Endothelial cell of umbilical vein (primary cell): ENCODE data around the gene SOX8. TPM values are rescaled to one million over a fixed set of nuclear protein-coding genes. Genes with fewer than 3 reads are reported as not detected.

ENCODE experiments used
- BruUV-seq: library from RNA; stranded (reverse); fragments of 400-500 nt; replicated peaks from 2 replicates; lab custom pipeline; 2021; lab: Mats Ljungman, UMichigan
- CTCF ChIA-PET: fragments of 300-600, 350-600 bp; sonication (Branson Sonifier 250); formaldehyde crosslinking; loops from one replicate; lab custom pipeline; 2021; ENCODE audit warnings: antibody characterized with exemption, inconsistent platforms; lab: Charles Lee
- POLR2A ChIA-PET: fragments of 300-600, 350-600 bp; sonication (Branson Sonifier 250); formaldehyde crosslinking; loops from one replicate; lab custom pipeline; 2021; ENCODE audit warnings: antibody characterized with exemption, inconsistent platforms; lab: Charles Lee
- DNase-seq: peaks from one replicate; pipeline ENCODE4 v3.0.0-alpha.2; 2011; ENCODE audit warnings: low read depth, low spot score
- FAIRE-seq: peaks from 2 replicates; lab custom pipeline; 2011; peaks lifted over from hg19 to GRCh38; lab: Jason Lieb, UNC
- H2AFZ ChIP-seq: 2 replicates; pipeline ENCODE4 v1.6.0; 2012; ENCODE audit warnings: low read depth, low read length, control low read depth, inconsistent platforms
- H3K27ac ChIP-seq: 2 replicates; pipeline ENCODE4 v1.5.1; 2011; ENCODE audit warnings: low read depth, mild to moderate bottlenecking, control low read depth, low read length, moderate library complexity; ENCODE audit not compliant: insufficient read depth
- H3K27me3 ChIP-seq, 2 experiments: 2 replicates each; pipeline versions ENCODE4 v1.6.0 to v1.6.1; 2011; ENCODE audit warnings: low read length in 2 of 2, mixed read lengths in 1 of 2; ENCODE audit not compliant: control insufficient read depth in 2 of 2, insufficient read depth in 2 of 2
- H3K36me3 ChIP-seq, 2 experiments: 2 replicates in 1 of 2; 3 replicates in 1 of 2; pipeline ENCODE4 v1.5.1; 2011; ENCODE audit warnings: low read length in 2 of 2, mild to moderate bottlenecking in 1 of 2, moderate library complexity in 1 of 2; ENCODE audit not compliant: control insufficient read depth in 2 of 2, insufficient read depth in 2 of 2; ENCODE audit errors: extremely low read depth in 1 of 2
- H3K4me1 ChIP-seq: 3 replicates; pipeline ENCODE4 v1.5.1; 2011; ENCODE audit warnings: mild to moderate bottlenecking, low read length; ENCODE audit not compliant: control insufficient read depth, insufficient read depth; ENCODE audit errors: extremely low read depth
- H3K4me2 ChIP-seq: 2 replicates; pipeline ENCODE4 v1.6.1; 2011; ENCODE audit warnings: low read length, control low read depth, mixed read lengths; ENCODE audit not compliant: insufficient read depth
- H3K4me3 ChIP-seq, 3 experiments: fragments of 200-600 bp in 1 of 3; sonication (generic), shearing (Covaris generic) in 1 of 3; replicated peaks in 1 of 3; 2 replicates each; pipeline ENCODE4 v1.5.1; 2011 to 2016; ENCODE audit warnings: control low read depth in 3 of 3, low read length in 3 of 3, mild to moderate bottlenecking in 2 of 3, inconsistent platforms in 1 of 3, low read depth in 1 of 3, moderate library complexity in 1 of 3; ENCODE audit not compliant: insufficient read depth in 1 of 3
- H3K79me2 ChIP-seq: 2 replicates; pipeline ENCODE4 v1.6.0; 2012; ENCODE audit warnings: low read length, inconsistent platforms; ENCODE audit not compliant: control insufficient read depth, insufficient read depth
- H3K9ac ChIP-seq: replicated peaks from 2 replicates; pipeline ENCODE3; 2011; ENCODE audit warnings: low read length, control low read depth; ENCODE audit not compliant: insufficient read depth; ENCODE audit errors: extremely low read depth
- H3K9me1 ChIP-seq: replicated peaks from 3 replicates; pipeline ENCODE4 v1.6.0; 2011; ENCODE audit warnings: mild to moderate bottlenecking, low read length; ENCODE audit not compliant: control insufficient read depth, insufficient read depth; ENCODE audit errors: extremely low read depth
- H3K9me3 ChIP-seq: replicated peaks from 2 replicates; pipeline ENCODE4 v1.5.1; 2012; ENCODE audit warnings: low read length, inconsistent platforms; ENCODE audit not compliant: control insufficient read depth, insufficient read depth
- H4K20me1 ChIP-seq: replicated peaks from 2 replicates; pipeline ENCODE3; 2011; ENCODE audit warnings: mild to moderate bottlenecking, low read length; ENCODE audit not compliant: control insufficient read depth, insufficient read depth; ENCODE audit errors: extremely low read depth
- CTCF ChIP-seq, 2 donors: IDR thresholded peaks; 1 replicate in 1 of 2; 2 replicates in 1 of 2; pipeline ENCODE4 v1.5.1; 2011; ENCODE audit warnings: low read length in 2 of 2, mild to moderate bottlenecking in 2 of 2, moderate library complexity in 2 of 2, control low read depth in 1 of 2, inconsistent platforms in 1 of 2, low read depth in 1 of 2; ENCODE audit not compliant: insufficient read depth in 1 of 2; ENCODE audit errors: extremely low read depth in 1 of 2
- EZH2 ChIP-seq: IDR thresholded peaks from 2 replicates; pipeline ENCODE4 v1.6.1; 2012; ENCODE audit warnings: borderline replicate concordance, low read depth, mild to moderate bottlenecking, moderate library complexity, low read length, inconsistent platforms; ENCODE audit not compliant: severe bottlenecking
- FOS ChIP-seq: IDR thresholded peaks from 2 replicates; pipeline ENCODE4 v1.6.1; 2011; ENCODE audit warnings: mild to moderate bottlenecking, low read length, moderate library complexity, borderline replicate concordance; ENCODE audit not compliant: insufficient read depth
- GATA2 ChIP-seq: IDR thresholded peaks from 2 replicates; pipeline ENCODE4 v1.7.0; 2011; ENCODE audit warnings: low read depth, mild to moderate bottlenecking, moderate library complexity, mixed read lengths, low read length; ENCODE audit not compliant: insufficient read length, insufficient read depth
- JUN ChIP-seq: IDR thresholded peaks from 2 replicates; pipeline ENCODE4 v1.6.1; 2011; ENCODE audit warnings: borderline replicate concordance, low read depth; ENCODE audit not compliant: insufficient read length, insufficient read depth
- MYC ChIP-seq: IDR thresholded peaks from one replicate; pipeline ENCODE4 v1.6.1; 2011; ENCODE audit warnings: mild to moderate bottlenecking, low read depth, low read length
- POLR2A ChIP-seq: IDR thresholded peaks from 2 replicates; pipeline ENCODE4 v1.6.1; 2012; ENCODE audit warnings: low read depth, mild to moderate bottlenecking, control low read depth, low read length
- POLR2AphosphoS5 ChIP-seq: IDR thresholded peaks from 2 replicates; pipeline ENCODE4 v1.6.1; 2012; ENCODE audit warnings: low read depth, mild to moderate bottlenecking, control low read depth, low read length, moderate library complexity; ENCODE audit not compliant: insufficient read depth
- dilution Hi-C: fragments of 300-500 bp; cut with MboI; formaldehyde crosslinking; loops from one replicate; pipeline ENCODE4 v1.15.0; 2019; ENCODE audit warnings: low sequenced_read_pairs; ENCODE audit not compliant: extremely low pct_ligation_motif_present
- intact Hi-C: fragments of 100-400 bp; cut with micrococcal nuclease; formaldehyde crosslinking; loops from one replicate; pipeline ENCODE4 v1.10.0; 2022
- polyA plus RNA-seq, 4 experiments: library from polyadenylated mRNA; depleted of rRNA in 3 of 4; stranded (reverse) in 3 of 4; unstranded in 1 of 4; fragments of >200 nt; gene quantifications; 2 replicates each; pipeline versions ENCODE4 v1.2.1 to v1.2.3, GENCODE V29; 2011 to 2012; ENCODE audit warnings: missing spikeins in 1 of 4
- total RNA-seq: library from RNA; stranded (reverse); gene quantifications from 2 replicates; pipeline ENCODE4 v1.2.3, GENCODE V29; 2021
- TF ChIP-seq, protein P1 (sequence below): IDR thresholded peaks from 2 replicates; pipeline ENCODE4 v1.6.1; 2011; ENCODE audit not compliant: insufficient read depth, insufficient read length

SOX8 gene
- total and polyA plus RNA-seq, 2 donors (not counting 3 experiments of a cell fraction or from before 2014, with no cell fraction given): 0.52 to 0.53 TPM

- FAIRE-seq: no peak
- H4K20me1 ChIP-seq: no peaks in the 10 kb centered on the region
- intact Hi-C loops: no loop called here
- H3K9me3 ChIP-seq: no peaks in the 10 kb centered on the region
- H3K9ac ChIP-seq: peak overlapping the region; percentile 85
- no peak overlapping the region for H3K27ac ChIP-seq
- peak overlapping the region; percentile 64 to 97 (median 68) for H3K4me3 ChIP-seq
- no peaks in the 10 kb centered on the region for H3K36me3 ChIP-seq
- ChIA-PET POLR2A (no interaction called here), CTCF (interaction anchor here (0.9 kb wide), 1 partner anchor 26 kb away, joined by 3 read pairs; no protein-coding TSS in a partner anchor)
- peak overlapping the region; percentile 57 for H3K4me2 ChIP-seq
- peaks cover 7% of the 10 kb centered on the region for H3K4me1 ChIP-seq
- H2AFZ ChIP-seq: peak overlapping the region; percentile 94
- no peaks in the 10 kb centered on the region for H3K9me1 ChIP-seq
- BruUV-seq: TSS peak; percentile 24
- dilution Hi-C loops: no loop called here
- H3K79me2 ChIP-seq: no peaks in the 10 kb centered on the region
- no peaks in the 10 kb centered on the region for H3K27me3 ChIP-seq
- DNase-seq: peak; percentile 39
- no peak for TF ChIP-seq POLR2A
- no peak for TF ChIP-seq CTCF (IDR thresholded peaks at IDR 0.05; ENCODE audit: extremely low read depth in 1 of 2, insufficient read depth in 1 of 2, low read depth in 1 of 2, low read length in 2 of 2)
- TF ChIP-seq JUN: no peak
- TF ChIP-seq GATA2: no peak
- TF ChIP-seq FOS: no peak
- TF ChIP-seq MYC: no peak
- TF ChIP-seq EZH2: no peak
- TF ChIP-seq POLR2AphosphoS5: no peak
- TF ChIP-seq, protein P1, sequence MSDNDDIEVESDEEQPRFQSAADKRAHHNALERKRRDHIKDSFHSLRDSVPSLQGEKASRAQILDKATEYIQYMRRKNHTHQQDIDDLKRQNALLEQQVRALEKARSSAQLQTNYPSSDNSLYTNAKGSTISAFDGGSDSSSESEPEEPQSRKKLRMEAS: no peak
Observed at GRCh38 chr16:969508-970385, 11.8 kb upstream of the SOX8 start.
